Measurements from ENCODE around the gene ZBTB44.
"Not testable (repeated sequence)": the region's sequence is repeated elsewhere in the genome, so short reads cannot be mapped to it uniquely, and the experiment has no call there.

The ZBTB44 gene

GRCh38 chr11:130246270-130246669 lies 68.4 kb downstream of the ZBTB44 start:
- no peak for DNase-seq (ENCODE audit: low read depth)

DNA sequence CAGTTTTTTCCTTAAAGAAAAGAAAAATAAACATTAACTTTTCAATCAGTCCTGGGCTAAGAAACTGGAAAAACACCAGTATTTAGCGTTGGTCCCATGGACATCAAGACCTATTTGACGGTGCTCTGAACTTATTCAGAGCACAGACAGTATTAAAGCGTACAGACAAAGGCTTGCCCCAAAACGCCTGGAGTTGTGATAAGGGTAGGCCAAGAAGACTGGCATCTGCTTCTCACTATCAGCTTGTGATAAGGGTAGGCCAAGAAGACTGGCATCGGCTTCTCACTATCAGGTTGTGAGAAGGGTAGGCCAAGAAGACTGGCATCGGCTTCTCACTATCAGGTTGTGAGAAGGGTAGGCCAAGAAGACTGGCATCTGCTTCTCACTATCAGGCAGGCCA lies 69.3 kb downstream of the ZBTB44 start:
- not testable (repeated sequence) for DNase-seq (ENCODE audit: low read depth)

GRCh38 chr11:130244848-130245247 lies 69.9 kb downstream of the ZBTB44 start:
- no peak for DNase-seq (ENCODE audit: low read depth)

- DNase-seq (ENCODE audit: low read depth), result no peak
Measured at GRCh38 chr11:130243816-130244215, 70.9 kb downstream of the ZBTB44 start.

DNA sequence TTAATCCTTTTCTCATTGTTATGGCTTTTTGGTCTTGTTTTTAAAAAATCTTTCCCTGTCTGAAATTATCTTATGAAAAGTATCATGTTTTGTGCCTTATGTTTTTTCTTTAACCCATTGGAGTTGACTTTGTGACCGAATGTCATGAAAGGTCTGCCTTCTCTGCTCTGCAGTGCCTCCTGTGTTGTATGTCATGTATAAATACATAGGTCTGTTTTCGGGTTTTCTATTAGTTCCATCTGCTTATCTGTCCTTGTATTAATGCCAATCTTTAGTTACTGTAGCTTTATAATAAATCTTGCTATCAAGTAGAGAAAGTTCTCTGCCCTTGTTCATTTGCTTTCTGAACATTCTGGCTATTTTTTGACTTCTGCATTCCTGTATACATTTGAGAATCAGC lies 73.0 kb downstream of the ZBTB44 start:
- no peak for DNase-seq (ENCODE audit: low read depth)

GRCh38 chr11:130237282-130238006 lies 77.3 kb downstream of the ZBTB44 start:
- no peak for DNase-seq (ENCODE audit: low read depth)

DNA sequence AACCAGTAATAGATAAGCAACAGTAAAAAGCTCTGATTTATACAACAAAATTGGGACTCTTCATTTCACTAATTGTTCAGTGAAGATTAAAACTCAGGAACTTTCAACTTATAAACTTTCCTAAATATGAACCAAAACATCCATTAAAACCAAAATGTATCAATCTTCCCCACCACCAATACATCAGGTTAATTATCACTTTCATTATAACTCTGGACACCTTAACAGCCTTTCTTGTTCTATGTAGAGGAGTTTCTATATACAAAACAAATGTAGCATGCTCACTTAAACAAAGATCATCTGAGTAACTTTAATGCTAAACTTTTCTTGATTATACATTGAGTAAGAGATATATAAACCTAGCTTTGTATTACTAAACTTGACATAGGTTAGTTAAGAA lies 80.4 kb downstream of the ZBTB44 start:
- DNase-seq (ENCODE audit: low read depth), result no peak

DNA sequence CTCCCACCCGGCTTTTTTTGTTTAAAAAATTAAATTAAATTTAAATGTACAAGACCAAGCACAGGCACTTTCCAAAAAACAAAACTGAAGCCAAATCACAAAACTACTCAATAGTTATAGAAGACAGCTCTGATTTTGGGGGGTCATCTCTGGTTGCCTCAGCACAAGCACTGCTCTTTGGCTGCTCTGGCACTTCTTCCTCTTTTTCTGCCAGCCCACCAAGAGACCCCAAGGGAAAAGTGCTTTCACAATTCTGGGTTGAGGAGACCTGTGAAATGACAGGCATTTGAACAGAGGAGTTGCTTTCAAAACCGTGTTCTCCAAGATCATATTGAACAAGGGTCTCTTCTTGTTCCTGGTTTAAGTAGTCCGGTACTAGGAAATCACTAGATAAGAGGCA lies 80.8 kb downstream of the ZBTB44 start:
- not testable (repeated sequence) for DNase-seq (ENCODE audit: low read depth)

DNA sequence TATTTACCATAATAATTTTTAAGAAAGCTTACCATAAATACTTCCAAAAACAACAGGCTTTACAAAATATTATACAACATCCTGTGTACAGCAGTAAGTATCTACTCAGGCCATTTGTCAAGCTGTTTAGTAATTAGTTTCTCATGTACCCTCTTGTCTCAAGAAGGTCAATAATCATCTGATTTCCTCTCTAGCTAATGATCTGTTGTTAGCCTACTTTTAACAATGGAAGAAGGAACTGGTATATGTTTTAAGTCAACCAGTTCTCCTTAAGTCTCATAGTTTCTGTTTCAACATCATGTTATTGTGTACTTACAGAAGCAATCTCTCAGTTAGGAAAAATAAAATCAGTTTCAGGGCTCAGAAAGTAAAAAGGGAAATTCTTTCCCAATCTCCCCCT lies 81.2 kb downstream of the ZBTB44 start:
- not testable (repeated sequence) for DNase-seq (ENCODE audit: low read depth)

DNA sequence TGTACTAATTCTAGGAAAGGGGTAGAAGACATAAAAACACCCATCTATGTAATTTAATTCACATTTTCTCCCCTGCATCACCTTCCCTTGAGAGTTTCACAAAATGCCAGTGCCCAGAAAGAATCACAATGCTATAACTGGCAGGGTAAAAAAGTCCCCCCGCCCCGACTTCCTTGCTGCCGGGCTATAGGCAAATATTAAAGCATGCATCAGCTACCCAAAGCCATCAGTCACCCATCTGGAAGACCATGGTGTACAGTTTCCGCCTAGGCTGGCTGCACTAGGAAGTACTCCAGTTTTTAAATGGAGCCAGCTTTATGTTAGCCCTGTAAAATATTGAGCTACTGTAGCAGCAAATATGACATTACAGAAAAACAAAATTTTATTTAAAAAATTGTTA lies 87.3 kb downstream of the ZBTB44 start:
- DNase-seq (ENCODE audit: low read depth), result no peak

DNA sequence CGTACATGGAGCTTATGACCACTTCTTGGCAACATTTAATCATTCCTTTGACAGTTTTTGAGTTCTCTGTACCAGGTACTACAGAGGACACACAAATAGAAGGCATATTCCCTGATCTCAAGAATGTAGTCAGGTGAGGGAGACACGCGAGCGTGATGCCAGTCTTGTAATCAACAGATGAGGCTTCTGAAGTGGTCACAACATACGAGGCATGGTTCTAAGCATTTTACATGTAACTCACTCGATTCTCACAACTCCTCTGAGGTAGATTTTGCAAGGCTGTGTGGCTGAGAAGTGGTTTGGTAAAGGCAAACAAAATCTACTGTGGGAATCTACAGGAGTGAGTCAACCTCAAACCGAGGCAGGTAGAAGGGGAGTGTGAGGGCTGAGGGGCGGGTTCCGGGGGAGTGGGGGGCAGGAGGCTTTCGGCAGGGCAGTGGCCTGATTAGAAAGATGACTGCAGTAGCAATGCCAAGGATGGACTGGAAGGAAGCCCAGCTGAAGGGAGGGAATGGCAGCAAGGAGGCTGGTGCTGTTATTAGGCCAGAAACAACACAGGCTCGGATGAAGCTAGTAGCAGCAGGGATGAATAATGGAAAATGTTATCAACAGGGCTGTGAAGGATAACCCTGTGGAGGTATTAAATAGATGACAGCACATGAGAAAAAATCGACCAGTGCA lies 91.3 kb downstream of the ZBTB44 start:
- DNase-seq (ENCODE audit: low read depth), result no peak

DNA sequence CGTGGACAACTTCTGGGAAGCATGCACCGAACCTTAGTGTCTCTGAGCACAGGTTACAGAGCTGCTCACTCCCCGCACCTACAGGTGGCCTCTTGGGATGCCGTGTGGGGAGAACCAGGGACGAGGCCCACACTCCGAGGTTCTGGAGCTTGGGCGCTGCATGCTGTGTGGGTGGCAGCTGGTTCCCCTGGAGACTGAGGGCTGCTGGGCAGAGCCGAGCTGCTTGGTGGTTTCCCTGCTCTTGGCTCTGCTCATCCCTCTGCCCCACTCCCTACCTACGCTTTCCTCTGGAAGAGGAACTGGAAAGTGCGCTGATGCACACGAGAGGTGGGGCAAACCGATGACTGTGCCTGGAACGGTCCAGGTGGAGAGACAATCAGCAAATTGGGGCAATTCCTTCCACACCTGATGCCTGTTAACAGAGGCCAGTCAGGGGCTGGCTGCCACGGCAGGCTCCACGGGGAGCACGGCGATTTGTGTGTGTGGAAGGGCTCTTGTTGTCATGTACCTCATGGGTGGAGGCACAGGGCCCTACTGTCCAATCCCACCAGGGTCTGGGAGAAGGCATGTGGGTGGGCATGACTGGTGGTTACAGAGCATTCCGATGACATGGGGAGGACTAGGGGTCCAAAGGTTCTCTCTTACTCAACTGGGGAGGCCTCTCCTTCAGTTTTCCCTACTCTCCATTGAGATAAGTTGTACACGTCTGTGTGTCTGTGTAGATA lies 94.2 kb downstream of the ZBTB44 start:
- DNase-seq (ENCODE audit: low read depth), result no peak

- DNase-seq (ENCODE audit: low read depth), result no peak
Measured at GRCh38 chr11:130219148-130219547, 95.6 kb downstream of the ZBTB44 start.

DNA sequence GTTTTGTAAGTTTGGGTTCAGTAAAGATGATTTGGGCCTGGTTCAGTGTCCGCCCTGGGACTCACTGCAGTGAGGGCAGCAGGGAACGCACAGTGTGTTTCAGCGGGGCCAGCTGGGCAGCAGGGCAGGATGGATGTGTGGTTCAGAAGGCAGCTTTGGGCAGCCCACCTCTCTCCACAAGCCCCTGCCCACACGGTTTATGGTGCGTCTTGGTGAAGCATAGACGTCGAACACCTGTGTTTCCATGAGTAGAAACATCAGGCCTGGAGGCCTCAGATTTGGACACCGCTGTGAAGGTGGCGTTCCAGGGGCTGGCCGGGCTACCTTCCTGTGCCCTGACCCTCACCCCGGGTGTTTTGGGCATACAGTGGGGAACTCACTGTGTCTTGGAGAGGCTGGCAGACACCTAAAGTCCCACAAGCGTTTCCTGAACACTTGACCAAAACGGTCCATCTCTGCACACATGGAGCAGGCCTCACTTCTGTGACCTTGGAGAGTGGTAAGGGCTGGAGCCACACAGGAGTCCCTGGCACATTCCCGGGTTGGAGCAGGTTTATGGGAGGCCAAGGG lies 96.1 kb downstream of the ZBTB44 start:
- DNase-seq (ENCODE audit: low read depth), result no peak

DNA sequence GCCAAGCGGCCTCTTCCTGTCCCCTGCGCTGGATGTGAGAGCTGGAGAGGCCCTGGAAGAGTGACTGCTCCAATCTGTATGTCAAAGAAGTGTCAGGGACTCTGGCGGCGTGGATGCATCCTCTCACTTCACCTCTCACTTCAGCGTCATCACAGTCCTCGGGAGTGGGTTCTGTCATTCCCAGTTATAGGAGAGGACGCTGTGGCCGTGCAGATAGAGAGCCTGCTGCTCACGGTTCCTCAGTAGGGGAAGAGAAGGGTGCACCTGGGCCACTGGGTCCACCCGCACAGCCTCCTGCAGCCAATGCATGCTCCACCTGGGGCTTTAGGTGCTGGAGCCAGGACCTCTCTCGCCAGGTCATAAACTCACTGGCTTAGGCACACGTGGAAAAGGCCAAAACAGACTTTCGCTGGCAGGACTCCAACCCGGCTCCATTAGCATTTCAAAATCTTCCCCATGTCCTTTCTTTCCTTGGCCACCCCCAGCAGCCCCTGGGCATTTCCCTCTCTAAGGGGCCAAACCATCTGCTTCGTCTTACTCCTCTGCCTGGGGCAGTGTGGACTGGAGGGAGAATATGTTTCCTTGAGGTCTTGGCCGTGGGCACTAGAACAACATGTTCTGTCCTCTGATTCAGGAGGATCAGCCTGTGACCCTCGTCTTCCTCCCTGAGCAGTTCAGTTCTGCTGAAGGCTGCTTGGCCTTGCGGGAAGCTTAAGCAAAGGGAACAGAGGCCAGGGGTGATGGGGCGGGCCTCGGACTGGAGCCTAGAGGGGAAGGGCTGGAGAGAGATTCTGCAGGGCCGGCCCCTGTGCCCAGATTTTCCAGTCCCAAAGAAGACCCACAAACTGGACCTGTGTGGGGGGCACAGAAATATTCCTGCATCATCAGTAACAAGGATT lies 97.3 kb downstream of the ZBTB44 start:
- DNase-seq (ENCODE audit: low read depth), result no peak

DNA sequence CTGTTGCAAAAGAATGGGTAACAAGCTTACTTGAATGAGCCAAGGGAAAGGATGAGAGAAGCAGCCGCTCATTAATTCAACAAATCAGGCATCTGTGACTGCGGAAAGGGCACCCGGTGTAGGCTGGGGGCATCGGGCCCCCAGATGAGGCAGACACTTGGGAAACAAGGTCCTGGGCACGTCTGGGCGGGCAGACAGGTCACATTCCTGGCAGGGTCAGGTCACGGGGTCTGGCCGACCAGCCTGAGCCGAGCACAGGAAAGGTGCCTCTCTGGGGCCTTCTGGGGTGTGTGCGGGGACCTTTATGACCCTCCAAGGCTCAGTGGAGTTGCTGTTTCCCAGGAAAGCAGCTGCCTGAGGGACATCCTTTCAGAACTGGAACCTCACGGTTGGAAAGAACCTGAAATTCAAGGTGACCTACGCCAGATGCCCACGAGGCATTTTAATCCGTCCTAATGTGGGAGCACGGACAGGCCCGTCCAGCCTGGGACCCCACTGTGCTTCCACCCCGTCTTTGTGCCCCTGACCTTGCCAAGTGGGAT lies 98.1 kb downstream of the ZBTB44 start:
- DNase-seq (ENCODE audit: low read depth), result no peak

- DNase-seq (ENCODE audit: low read depth), result no peak
Measured at GRCh38 chr11:130216221-130216550, 98.5 kb downstream of the ZBTB44 start.

DNA sequence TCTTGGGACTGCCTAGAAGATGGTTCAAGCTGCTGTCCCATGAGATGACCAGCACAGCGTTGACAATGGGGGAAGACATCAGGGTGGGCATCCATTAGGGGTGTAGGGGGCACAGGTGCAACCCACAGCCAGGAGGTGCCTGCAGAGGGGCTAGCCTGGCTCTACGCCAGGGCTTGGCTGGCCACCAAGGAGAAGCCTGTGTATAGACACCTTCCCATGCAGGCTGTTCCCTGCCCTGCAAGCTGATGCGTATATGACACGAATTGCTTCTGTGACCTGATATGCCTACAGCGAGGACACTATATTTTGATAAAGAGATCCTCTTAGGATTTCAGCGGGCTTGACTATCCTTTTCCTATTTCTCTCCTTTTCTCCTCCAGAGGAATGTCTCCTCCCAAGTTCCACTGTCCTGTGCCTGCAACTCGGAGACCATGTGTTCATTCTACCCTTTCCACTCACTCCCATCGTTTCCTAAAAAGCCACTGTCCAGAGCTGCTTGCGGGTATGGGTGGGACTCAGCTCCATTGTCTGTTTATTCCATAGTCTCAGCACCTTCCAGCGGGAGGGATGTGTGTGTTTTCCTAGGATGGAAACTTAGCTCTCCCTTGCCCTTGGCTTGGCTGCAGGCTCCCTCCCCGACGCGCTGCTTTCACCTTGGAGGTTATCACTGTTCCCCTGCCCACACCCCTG lies 99.0 kb downstream of the ZBTB44 start:
- no peak for DNase-seq (ENCODE audit: low read depth)

DNA sequence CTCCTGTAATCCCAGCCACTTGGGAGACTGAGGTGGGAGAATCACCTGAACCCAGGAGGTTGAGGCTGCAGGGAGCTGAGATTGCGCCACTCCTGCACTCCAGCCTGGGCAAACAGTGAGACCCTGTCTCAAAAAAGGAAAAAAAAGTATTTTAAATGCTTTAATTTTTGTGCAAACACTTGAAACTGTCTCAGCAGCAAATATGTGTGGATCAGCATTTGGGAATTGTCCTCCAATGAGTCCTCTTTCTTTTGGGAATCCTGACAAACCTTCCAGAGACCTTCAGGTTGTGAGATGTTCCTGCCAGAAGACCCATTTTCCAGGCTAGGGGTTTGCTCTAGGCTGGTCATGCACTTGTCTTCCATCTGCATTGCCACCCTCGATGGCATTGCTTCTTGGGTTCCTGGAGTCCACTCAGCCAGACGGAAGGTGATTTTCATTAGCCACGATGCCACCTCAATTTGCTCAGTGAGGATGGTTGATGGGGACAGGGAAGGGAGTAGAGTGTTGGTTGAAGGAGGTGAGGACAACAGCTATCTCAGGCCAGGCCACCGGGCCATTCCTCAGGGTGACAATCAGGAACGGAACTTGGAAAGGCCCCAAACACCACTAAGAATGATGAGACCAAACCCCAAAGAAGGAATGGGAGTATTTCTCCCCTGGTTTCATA lies 99.7 kb downstream of the ZBTB44 start:
- no peak for DNase-seq (ENCODE audit: low read depth)

DNA sequence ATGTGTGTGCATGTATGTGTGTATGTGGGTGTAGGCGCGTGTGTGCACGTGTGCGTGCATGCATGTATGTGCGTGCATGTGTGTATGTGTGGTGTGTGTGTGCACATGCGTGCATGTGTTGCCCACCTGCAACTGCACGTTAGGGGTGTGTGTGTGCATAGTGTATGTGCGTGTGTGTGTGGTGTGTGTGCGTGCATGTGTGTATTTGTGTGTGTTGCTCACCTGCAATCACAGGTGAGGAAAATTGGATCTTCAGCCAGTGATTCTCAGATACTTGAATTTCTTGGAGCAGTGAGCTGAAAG lies 100.8 kb downstream of the ZBTB44 start:
- DNase-seq (ENCODE audit: low read depth), result no peak
